Brain microvascular endothelial cell (primary cell): ENCODE data around the gene TRPV5.

Experiments
- DNase-seq: peaks from one replicate; pipeline ENCODE4 v3.0.0-alpha.2; 2020
- H3K27ac ChIP-seq: fragments of 250-450 bp; sonication (Bioruptor Pico); 2 replicates; pipeline ENCODE4 v1.5.1; 2020; ENCODE audit warnings: mild to moderate bottlenecking, moderate library complexity
- H3K27me3 ChIP-seq: fragments of 250-450 bp; sonication (Bioruptor Pico); replicated peaks from 2 replicates; pipeline ENCODE4 v1.5.1; 2020; ENCODE audit warnings: mild to moderate bottlenecking
- H3K36me3 ChIP-seq: fragments of 250-450 bp; sonication (Bioruptor Pico); replicated peaks from 2 replicates; pipeline ENCODE4 v1.5.1; 2020; ENCODE audit warnings: mild to moderate bottlenecking
- H3K4me3 ChIP-seq: 2 replicates; pipeline ENCODE4 v1.5.1; 2011; ENCODE audit warnings: low read depth, mild to moderate bottlenecking, control low read depth, low read length, moderate library complexity
- CTCF ChIP-seq: IDR thresholded peaks from 2 replicates; pipeline ENCODE4 v1.5.1; 2011; ENCODE audit warnings: low read depth, mild to moderate bottlenecking, moderate library complexity, low read length, control low read depth, inconsistent platforms; ENCODE audit errors: missing control alignments
- in situ Hi-C: cut with HindIII; loops from 2 replicates; pipeline ENCODE4 v1.10.0; 2017; ENCODE audit warnings: low sequenced_read_pairs, low pct_ligation_motif_present

The TRPV5 gene

GRCh38 chr7:142887282-142888015 is 46.1 kb downstream of the TRPV5 start:
- Histone ChIP-seq H3K4me3 (no peak overlapping the region), H3K27me3 (no peaks in the 10 kb centered on the region), H3K36me3 (no peaks in the 10 kb centered on the region), H3K27ac (no peak overlapping the region)
- DNase-seq = no peak
- TF ChIP-seq CTCF = no peak
- in situ Hi-C loops = no loop called here

- H3K4me3 ChIP-seq = no peak overlapping the region
- no peak for DNase-seq
- no peaks in the 10 kb centered on the region for H3K36me3 ChIP-seq
- TF ChIP-seq CTCF = no peak
- H3K27ac ChIP-seq = no peak overlapping the region
- H3K27me3 ChIP-seq = peaks cover 2% of the 10 kb centered on the region
- in situ Hi-C loops = no loop called here
Measured at GRCh38 chr7:142886866-142887265, 46.7 kb downstream of the TRPV5 start.

GRCh38 chr7:142885311-142886230 is 48.0 kb downstream of the TRPV5 start, which contains the start of gene TRPV6:
TSS of gene TRPV6 (minus strand) at chr7:142885745.
- no peak for TF ChIP-seq CTCF
- in situ Hi-C loops = no loop called here
- H3K36me3 ChIP-seq = no peaks in the 10 kb centered on the region
- H3K27me3 ChIP-seq = peaks cover 5% of the 10 kb centered on the region
- H3K4me3 ChIP-seq = no peak within 1 kb of the TSS
- DNase-seq = no peak
- no peak within 1 kb of the TSS for H3K27ac ChIP-seq

- in situ Hi-C loops = no loop called here
- peaks cover 10% of the 10 kb centered on the region for H3K27me3 ChIP-seq
- no peak for DNase-seq
- TF ChIP-seq CTCF = no peak
- H3K27ac ChIP-seq = no peak overlapping the region
- H3K4me3 ChIP-seq = no peak overlapping the region
- no peaks in the 10 kb centered on the region for H3K36me3 ChIP-seq
Measured at GRCh38 chr7:142884286-142884640, 49.3 kb downstream of the TRPV5 start.

- in situ Hi-C loops = no loop called here
- no peak overlapping the region for H3K4me3 ChIP-seq
- TF ChIP-seq CTCF = no peak
- no peak overlapping the region for H3K27ac ChIP-seq
- peaks cover 10% of the 10 kb centered on the region for H3K27me3 ChIP-seq
- H3K36me3 ChIP-seq = no peaks in the 10 kb centered on the region
- no peak for DNase-seq
Measured at GRCh38 chr7:142883571-142884285, 49.8 kb downstream of the TRPV5 start.
